ENCODE measurements around the gene CUL4A.
"Not testable (repeated sequence)": the region's sequence is repeated elsewhere in the genome, so short reads cannot be mapped to it uniquely, and the experiment has no call there.

CUL4A gene

DNA sequence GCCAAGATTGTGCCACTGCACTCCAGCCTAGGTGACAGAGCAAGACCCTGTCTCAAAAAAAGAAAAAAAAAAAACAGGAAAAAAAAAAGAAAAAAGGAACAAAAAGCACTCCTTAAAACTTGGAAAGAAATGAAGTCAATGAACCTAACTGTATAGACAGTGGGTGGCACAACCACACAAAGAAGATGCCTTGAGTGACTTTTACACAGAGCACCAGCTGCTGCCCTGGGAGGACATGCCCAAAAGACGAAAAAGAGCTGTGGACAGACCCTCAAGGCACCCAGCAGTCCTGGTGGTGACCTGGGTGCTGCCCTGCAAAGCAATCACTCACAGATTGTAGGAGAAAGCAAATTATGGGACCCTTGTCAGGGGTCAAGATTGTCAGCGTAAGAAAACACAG, 81.7 kb downstream of the CUL4A start:
- no peak for DNase-seq (ENCODE audit: low read depth in 2 of 2)

DNA sequence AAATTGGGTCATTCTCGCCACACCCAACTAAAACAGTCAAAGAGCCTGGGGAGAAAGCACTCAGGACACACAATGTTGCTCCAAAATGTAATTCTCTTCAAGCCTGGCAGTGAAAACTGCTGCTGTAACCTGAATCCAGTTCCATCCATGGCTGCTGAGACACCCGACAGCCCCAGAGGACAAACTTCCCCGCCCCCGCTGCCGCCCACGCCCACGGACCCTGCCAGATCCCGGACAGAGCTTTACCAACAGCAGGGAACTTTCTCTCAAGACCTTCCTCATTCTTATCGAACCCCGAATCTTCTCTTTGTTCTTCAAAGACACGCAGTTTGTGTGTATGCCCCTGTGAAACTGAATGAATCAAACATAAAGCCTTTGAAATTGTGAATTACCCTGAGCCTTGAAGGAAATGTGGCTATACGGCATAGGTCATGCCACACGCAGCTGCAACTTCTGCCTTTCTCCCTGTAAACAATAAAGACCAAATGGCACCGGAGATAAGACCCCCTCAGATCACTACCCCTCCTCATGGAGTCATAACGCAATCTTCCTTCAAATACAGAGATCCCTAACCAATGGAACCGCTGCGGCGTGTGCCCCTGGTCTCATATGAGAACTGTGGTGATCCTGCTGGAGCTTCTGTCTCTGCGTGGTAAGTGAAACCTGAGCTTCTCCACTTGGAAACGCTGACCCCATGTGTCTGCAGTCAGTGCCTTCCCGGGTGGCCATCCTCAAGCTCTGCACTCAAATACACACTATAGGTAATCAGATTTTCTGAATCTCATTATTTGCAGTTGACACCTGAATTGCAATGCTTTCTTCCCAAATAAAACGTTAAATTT, 82.8 kb downstream of the CUL4A start:
- no peak for DNase-seq (ENCODE audit: low read depth in 2 of 2)

DNA sequence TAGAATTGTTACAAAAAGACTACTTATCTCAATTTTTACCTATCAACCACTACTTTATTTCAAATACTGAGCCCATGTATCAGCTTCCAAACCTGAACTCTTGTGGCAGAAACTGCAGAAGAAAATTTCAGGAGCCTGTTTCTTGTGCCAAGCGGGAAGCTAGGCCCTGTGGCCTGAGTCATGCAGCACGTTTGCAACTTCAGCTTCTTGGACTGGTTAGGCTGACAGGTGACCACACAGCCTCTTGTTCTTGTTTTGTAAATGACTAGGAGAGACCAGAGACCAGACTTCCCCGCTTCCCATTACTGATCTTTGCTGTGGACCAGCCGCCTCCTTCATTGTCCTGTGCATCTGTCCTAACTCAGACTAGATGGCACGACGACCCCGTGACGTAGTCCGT, 84.3 kb downstream of the CUL4A start:
- no peak for DNase-seq (ENCODE audit: low read depth in 2 of 2)

DNA sequence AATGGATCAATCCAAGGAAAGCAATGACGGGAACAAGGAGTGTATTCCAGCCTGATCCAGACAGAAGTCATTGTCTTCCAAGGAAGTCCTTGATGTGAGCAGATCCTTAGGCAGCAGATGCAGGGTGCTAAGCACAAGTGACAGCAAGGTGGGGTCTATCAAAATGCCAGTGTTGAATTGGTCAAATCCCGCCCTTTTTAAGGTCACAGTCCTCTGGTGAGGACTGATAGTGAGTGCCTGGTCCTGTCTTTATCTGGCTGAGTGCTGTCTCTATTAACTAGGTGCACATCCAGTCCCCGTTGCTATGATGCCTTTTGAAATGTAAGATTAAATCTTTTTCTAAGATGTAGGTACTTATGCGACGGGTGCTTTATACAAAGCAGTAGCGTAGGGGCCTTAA, 86.4 kb downstream of the CUL4A start:
- no peak for DNase-seq (ENCODE audit: low read depth in 2 of 2)

DNA sequence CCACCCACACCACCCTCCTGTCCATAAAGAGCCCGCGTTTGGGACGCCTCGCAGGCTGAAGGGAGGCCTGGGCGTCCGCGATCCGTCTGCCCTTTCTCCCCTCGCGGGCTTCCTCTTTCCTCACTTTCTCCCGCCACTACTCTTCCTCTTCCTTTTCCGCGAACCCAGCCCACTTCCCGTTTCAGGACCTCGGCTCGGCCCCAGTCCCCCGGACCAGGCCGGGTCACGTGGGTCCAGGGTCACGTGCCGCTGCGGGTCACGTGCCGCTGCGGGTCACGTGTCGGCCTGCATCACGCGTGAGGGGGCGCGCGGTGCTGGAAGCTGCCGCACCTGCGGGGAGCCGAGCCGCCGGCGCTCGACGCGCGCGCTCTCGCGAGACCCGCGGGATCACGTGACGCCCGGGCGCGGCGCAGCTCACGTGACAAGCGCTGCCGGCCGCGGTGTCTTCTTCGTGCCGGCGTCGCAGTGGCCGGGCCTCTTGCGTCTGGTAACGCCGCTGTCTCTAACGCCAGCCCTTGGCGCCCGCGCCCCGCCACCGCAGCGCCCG, 87.5 kb downstream of the CUL4A start, which contains the start of gene LAMP1:
TSS of gene LAMP1 (plus strand) at position 417 of the 547 bp plus-strand sequence. CDS start 196 bp downstream, outside the sequence.
- DNase-seq (ENCODE audit: low read depth in 2 of 2): peak; percentile 93 to 97

DNA sequence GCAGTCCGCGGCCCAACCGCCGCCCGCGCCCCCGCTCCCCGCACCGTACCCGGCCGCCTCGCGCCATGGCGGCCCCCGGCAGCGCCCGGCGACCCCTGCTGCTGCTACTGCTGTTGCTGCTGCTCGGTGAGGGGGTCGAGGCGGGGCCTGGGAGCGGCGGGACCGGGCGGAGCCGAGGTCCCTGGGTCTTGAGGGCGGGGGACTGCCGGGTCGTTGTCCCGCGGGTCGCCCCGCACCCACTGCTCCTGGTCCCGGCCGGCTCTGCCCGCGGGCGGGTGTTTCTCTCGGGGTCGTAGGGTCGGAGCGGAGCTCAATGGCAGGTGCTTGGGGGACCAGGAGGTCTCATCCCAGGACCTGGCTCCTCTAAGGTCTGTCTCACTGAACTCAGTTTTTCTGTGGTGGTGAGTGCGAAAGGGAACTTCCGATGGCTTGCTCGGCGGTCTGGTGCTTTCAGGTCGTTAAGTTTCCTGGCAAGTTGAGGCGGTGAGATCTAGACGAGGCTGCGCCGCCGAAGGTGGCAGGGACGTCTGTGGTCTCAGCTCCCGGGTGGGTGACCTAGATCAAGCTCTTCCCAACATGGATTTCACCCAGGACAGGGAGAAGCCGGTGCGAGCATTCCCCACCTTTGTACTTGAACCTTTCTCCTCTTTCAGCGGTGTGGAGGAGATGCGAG, 88.1 kb downstream of the CUL4A start:
- DNase-seq (ENCODE audit: low read depth in 2 of 2): peak; percentile 19 to 28

DNA sequence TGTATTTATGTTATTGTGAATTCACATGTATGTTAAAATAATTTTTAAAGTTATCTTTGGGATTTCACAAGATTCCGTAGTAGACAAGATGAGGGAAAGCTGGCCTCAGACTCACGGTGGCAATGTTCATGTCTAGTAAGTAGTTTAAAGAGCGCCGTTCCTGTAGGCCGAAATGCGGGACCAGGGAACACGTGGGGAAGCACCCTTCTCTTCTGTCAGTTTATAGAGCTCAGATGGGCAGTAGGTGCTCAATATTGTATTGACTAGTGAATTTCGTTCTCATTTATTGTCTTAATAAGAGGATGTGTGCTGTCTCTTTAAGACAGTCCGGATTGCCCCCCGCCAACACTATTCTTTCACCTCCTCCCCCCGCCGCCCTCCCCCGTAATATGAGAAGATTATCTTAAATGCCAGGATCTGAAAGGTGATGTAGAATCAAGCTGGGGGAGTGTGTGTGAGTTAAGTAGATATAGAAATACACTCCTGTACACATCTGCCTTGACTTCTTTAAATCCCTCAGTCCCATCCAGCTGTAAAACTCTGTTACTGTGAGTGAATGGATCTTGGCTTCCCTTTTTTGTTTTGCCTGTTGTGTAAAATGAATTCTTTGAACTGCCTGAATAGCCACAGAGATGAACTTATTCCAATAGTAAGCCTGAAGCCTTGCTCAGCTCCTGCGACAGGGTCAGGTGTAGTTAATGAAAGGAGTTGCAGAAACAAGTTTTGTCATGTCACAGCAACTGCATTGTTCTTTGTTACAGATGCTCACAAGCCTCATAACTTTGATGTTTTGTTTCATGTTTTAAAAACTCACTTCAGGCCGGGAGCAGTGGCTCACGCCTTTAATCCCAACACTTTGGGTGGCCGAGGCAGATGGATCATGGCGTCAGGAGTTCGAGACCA, 88.9 kb downstream of the CUL4A start:
- no peak for DNase-seq (ENCODE audit: low read depth in 2 of 2)

DNA sequence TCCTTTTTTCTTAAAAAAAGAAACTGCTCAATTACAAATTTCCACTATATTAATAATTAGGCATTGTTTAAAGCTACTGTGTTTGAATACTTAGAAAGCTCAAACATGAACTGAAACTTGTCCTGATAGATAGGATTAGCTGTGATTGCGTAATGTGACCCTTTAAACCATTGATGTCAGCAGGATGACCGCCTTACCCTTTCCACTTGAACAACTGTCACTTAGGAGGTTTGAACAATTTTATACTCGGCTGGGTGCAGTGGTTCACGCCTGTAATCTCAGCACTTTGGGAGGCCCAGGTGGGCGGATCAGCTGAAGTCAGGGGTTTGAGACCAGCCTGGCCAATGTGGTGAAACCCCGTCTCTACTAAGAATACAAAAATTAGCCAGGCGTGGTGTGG, 90.5 kb downstream of the CUL4A start:
- no peak for DNase-seq (ENCODE audit: low read depth in 2 of 2)

DNA sequence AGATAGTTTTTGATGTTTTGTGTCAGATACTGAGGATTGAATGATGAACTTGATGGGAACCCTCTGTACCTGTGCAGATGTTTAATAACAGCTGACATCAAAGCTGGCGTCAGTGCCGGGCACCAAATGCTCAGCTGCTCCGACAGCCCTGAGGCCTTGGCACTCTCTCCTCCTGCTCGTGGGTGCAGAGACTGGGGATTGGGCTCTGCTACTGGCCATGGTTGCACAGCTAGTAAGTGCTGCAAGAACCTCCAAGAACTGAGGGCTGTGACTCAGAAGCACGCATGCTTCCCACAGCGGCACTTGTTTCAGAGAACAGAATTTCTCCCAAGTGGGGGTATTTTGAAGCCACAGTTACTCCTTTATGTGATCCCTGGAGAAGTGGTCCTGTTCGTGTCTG, 93.6 kb downstream of the CUL4A start:
- no peak for DNase-seq (ENCODE audit: low read depth in 2 of 2)

DNA sequence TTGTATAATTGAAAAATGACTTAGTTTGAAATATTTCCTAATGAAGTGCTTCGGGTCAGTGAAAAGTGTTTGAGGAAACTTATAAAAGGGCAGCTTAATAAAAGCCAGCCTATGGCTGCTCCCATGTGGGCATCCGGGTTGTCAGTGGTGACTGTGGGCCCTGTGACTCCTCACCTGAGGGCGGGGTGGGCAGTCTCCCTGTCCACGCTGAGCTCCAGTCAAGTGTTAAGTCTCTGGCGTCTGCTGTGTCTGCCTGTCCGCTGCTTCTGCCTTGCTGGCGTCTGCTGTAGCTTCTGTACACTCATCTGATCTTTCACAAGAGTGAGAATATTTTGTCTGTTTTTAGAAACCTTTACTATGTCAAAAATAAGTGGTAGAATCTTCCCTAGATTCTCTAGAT, 94.7 kb downstream of the CUL4A start:
- DNase-seq (ENCODE audit: low read depth in 2 of 2): no peak

DNA sequence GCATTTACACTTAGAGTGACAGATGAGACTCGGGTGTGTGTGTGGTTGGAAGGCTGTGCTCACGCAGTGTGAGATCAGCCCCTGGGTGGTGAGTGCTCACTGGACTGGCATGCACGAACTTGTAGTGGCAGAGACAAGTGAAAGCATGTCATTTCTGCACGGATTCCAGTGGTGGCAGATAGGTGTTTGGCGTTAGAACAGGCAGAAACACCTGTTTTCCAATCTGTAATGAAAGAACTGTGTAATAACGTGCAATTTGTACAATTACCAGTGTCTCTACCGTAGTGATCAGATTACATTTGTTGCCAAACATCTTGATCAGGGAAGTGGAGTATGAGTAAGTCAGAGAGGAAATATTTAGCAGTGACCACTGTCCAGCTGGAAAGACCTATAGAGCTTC, 95.8 kb downstream of the CUL4A start:
- no peak for DNase-seq (ENCODE audit: low read depth in 2 of 2)

DNA sequence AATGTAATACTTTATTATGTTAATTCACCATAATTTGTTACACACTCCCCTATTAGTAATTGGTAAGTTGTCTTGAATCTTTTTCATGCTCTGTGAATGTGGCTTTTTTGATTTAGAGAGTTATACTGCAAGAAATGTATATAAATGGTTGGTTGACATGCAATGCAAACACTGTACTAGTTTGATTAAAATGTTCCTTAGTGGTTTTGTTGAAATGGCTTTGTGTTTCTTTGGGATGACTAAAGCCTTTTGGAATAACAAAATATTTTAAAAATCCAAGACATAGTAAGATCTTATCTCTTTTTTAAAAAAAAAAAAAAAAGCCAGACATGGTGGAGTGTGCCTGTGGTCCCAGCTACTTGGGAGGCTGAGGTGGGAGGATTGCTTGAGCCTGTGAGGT, 98.1 kb downstream of the CUL4A start:
- DNase-seq (ENCODE audit: low read depth in 2 of 2): no peak

DNA sequence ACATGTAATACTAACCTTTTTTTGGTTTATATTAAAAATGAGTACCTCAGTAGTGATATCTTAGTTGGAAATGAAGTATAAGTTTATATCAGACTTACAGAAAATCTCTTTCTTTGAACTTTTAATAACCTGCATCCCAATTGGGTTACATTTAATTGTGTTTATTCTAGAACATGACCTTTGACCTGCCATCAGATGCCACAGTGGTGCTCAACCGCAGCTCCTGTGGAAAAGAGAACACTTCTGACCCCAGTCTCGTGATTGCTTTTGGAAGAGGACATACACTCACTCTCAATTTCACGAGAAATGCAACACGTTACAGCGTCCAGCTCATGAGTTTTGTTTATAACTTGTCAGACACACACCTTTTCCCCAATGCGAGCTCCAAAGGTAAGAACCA, 100.1 kb downstream of the CUL4A start:
- DNase-seq (ENCODE audit: low read depth in 2 of 2): no peak

DNA sequence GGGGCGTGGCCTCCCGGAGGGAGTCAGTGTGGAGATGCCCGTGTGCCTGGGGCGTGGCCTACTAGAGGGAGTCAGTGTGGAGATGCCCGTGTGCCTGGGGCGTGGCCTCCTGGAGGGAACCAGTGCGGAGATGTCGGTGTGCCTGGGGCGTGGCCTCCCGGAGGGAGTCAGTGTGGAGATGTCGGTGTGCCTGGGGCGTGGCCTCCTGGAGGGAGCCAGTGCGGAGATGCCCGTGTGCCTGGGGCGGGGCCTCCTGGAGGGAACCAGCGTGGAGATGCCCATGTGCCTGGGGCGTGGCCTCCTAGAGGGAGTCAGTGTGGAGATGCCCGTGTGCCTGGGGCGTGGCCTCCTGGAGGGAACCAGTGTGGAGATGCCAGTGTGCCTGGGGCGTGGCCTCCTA, 104.7 kb downstream of the CUL4A start:
- not testable (repeated sequence) for DNase-seq (ENCODE audit: low read depth in 2 of 2)

DNA sequence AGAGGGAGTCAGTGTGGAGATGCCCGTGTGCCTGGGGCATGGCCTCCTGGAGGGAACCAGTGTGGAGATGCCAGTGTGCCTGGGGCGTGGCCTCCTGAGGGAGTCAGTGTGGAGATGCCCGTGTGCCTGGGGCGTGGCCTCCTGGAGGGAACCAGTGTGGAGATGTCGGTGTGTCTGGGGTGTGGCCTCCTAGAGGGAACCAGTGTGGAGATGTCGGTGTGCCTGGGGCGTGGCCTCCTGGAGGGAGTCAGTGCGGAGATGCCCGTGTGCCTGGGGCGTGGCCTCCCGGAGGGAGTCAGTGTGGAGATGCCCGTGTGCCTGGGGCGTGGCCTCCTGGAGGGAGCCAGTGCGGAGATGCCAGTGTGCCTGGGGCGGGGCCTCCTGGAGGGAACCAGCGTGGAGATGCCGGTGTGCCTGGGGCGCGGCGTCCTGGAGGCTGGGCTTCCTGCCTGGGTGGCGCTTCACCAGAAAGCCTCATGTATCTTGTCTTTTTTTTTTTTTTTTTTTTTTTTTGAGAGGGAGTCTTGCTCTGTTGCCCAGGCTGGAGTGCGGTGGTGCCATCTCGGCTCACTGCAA, 105.6 kb downstream of the CUL4A start:
- DNase-seq (ENCODE audit: low read depth in 2 of 2): not testable (repeated sequence)

DNA sequence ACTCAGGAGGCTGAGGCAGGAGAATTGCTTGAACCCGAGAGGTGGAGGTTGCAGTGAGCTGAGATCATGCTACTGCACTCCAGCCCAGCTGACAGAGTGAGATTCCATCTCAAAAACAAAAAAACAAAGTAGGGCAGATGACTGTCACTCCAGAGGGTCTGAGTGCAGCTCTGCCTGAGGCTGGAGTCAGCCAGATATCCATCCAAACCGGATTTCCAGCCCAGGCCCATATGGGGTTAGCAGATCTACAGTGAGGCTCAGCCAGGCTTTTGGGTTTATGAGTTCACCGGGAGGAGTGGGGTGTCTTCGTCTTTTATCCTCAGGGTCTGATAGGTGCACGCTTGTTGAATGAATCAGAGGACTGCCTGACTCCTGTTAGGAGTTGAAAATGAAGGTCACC, 106.6 kb downstream of the CUL4A start:
- no peak for DNase-seq (ENCODE audit: low read depth in 2 of 2)

Data from activated CD8-positive, alpha-beta memory T cell treated with anti-CD3 and anti-CD28 coated beads for 4 hours (primary cell).